Measurements from ENCODE around the gene TBL1Y.

The TBL1Y gene

GRCh38 chrY:7092836-7093235 is 182.3 kb downstream of the TBL1Y start:
- no peak for DNase-seq

- no peak for DNase-seq
Measured at GRCh38 chrY:7094365-7094764, 183.9 kb downstream of the TBL1Y start.

DNA sequence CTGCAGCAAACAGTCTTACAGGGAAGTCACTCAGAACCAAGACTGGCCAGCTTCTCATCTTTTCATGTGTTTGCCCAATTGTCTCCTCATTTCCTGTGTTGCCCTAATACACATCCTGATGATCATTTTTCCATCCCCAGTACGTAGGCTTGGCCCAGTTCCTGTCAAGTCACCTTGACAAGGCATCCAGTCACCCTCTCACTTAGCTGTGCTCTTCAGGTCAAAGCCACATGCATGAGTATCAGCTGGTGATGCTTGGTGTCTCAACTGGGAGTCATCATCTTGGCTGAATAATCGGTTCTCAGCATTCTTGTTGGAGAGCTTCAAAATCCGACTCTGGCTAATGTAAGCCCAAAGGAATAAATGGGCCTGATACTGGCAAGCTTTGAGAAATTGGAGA is 186.5 kb downstream of the TBL1Y start:
- DNase-seq: no peak

DNA sequence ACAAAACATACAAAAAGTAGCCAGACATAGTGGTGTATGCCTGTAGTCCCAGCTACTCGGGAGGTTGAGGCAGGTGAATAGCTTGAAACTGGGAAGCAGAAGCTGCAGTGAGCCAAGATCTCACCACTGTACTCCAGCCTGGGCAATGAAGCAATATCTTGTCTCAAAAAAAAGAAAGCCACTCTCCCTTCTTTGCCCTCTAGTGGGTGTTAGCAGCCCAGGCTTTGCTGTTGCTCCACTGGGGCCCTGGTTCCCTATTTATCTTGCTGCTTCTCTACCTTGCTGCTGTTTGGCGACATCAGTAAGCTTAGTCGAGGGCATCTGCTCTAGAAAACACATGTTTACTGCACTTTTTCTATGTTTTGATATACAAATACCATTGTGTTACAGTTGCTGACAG is 189.2 kb downstream of the TBL1Y start:
- DNase-seq: no peak

DNA sequence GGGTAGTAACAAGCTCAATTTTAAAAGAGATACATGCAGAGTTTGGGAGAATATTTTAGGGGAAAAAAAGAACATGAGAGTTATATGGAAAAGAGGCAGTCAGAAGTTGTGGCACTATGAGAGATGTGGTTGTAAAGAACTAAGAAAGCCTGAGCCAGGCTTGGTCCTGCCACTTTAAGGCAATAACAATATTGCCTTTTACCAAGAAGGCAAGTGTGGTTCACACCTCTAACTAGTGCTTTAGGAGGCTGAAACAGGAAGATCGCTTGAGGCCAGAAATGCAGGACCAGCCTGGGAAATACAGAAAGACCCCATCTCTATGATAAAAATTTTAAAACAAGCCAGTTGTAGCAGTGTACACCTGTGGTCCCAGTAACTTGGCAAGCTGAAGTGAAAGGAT is 192.2 kb downstream of the TBL1Y start:
- no peak for DNase-seq

DNA sequence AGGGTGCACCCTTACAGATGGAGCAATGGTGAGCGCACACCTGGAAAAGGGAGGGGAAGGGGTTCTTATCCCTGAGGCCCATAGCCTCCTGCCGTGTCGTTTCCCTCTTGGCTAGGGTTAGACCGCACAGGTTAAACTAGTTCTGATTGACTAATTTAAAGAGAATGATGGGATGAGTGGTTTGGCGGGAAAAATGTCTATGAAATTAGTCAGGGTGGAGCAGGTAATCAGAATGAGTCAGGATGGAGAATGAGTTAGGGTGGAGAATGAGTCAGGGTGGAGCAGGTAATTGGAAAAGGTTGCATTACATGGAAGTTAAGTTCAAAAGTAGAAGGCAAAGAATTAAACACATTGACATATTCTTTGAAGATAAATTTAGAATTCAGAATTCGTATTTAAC is 196.7 kb downstream of the TBL1Y start:
- DNase-seq: no peak

DNA sequence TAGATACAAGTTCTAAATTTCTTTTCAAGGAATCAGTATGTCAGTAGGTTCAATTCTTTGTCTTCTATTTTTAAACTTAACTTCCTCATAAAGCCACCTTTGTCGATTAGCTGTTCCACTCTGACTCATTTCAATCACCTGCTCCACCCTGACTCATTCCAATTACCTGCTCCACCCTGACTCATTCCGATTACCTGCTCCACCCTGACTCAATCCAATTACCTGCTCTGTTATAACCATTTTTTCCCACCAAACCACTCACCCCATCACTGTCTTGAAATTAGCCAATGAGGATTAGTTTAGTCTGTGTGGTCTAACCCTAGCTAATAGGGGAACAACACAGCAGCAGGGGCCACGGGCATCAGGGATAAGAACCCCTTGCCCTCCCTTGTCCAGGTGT is 199.6 kb downstream of the TBL1Y start:
- DNase-seq: no peak

- DNase-seq: no peak
Measured at GRCh38 chrY:7115871-7116270, 205.4 kb downstream of the TBL1Y start.

DNA sequence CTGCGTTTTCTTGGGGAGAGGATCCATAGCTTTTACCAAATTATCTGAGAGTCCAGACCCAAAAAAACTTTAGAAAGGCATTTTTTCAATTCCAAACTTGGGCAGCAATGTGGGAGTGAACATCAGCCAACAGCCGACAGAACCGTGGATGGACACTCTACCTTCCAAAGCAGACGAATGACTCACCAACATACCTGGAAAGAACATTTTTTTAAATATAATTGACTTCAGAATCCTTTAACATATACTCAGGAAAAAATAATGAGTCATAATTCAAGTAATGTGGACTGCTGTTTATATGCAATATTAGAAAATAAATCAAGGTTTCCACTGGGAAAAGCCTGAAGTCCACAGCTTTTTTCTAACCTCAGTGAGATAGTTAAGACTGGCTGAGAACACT is 211.7 kb downstream of the TBL1Y start:
- DNase-seq: no peak

DNA sequence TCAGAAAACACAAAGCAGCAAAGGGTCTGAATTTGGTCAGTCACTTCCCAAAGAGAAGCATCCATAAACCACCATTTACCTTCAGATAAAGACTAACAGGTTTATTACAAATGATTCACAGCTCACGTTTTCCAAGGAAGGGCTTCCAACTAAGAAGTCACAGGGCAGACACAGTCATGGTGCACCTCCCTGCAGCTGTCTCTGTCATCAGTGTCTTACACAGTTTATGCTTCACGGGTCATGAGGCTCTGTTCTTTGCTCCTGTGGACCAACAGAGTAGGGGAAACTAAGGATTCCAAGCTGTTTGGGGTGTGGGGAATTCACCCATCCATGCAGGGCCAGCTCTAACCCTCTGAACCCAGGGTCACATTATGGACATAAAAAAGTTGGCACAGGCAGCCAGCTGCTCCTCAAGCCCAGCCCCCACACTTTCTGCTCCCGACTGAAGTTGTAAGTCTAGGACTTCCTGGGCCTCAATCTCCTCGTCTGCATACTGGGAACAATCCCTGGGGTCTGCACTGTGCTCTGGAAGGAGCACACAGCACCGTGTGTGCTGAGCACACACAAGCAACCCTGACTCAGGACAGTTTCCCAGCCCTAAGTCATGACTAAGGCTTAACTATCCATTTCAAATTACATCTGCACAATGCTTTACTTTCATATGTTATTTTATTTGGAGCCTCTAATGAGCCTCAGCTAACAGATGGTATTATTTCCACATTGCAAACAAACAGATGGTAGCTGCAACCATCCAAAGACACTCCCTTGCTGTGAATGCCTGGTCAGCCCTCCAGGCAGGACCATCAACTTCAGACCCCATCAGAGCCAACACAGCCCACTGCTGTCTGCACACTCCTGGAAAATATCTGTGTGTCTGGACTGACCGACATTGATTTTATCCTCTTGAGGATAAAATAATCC is 214.9 kb downstream of the TBL1Y start:
- no peak for DNase-seq

- no peak for DNase-seq
Measured at GRCh38 chrY:7128211-7128610, 217.7 kb downstream of the TBL1Y start.
